Measurements from ENCODE around the gene SLC38A2.
A peak's percentile ranks its signal among the peaks of the same experiment; 100 is the strongest.
"Not testable (repeated sequence)": the region's sequence is repeated elsewhere in the genome, so short reads cannot be mapped to it uniquely, and the experiment has no call there.

Gene SLC38A2

GRCh38 chr12:46372544-46373300 is at the start of gene SLC38A2:
Gene SLC38A2, minus strand, starts transcription at chr12:46372773. Its CDS starts 1,480 bp downstream, at chr12:46371293.
- peak; percentile 86 for DNase-seq (ENCODE audit: low read depth)

GRCh38 chr12:46419675-46420074 is 47.1 kb upstream of the SLC38A2 start:
- DNase-seq (ENCODE audit: low read depth), result no peak

GRCh38 chr12:46415552-46415951 is 43.0 kb upstream of the SLC38A2 start:
- no peak for DNase-seq (ENCODE audit: low read depth)

GRCh38 chr12:46414591-46415268 is 42.2 kb upstream of the SLC38A2 start:
- DNase-seq (ENCODE audit: low read depth), result no peak

- no peak for DNase-seq (ENCODE audit: low read depth)
Measured at GRCh38 chr12:46413368-46413767, 40.8 kb upstream of the SLC38A2 start.

GRCh38 chr12:46412857-46413256 is 40.3 kb upstream of the SLC38A2 start:
- DNase-seq (ENCODE audit: low read depth), result no peak

GRCh38 chr12:46410495-46410894 is 37.9 kb upstream of the SLC38A2 start:
- no peak for DNase-seq (ENCODE audit: low read depth)

GRCh38 chr12:46409974-46410373 is 37.4 kb upstream of the SLC38A2 start:
- DNase-seq (ENCODE audit: low read depth), result no peak

- no peak for DNase-seq (ENCODE audit: low read depth)
Measured at GRCh38 chr12:46409342-46409741, 36.8 kb upstream of the SLC38A2 start.

- DNase-seq (ENCODE audit: low read depth), result no peak
Measured at GRCh38 chr12:46408441-46408840, 35.9 kb upstream of the SLC38A2 start.

GRCh38 chr12:46407361-46407760 is 34.8 kb upstream of the SLC38A2 start:
- DNase-seq (ENCODE audit: low read depth), result no peak

GRCh38 chr12:46406352-46407027 is 33.9 kb upstream of the SLC38A2 start:
- DNase-seq (ENCODE audit: low read depth), result no peak

GRCh38 chr12:46404733-46405132 is 32.2 kb upstream of the SLC38A2 start:
- DNase-seq (ENCODE audit: low read depth), result no peak

- no peak for DNase-seq (ENCODE audit: low read depth)
Measured at GRCh38 chr12:46404225-46404631, 31.7 kb upstream of the SLC38A2 start.

- no peak for DNase-seq (ENCODE audit: low read depth)
Measured at GRCh38 chr12:46403719-46404070, 31.1 kb upstream of the SLC38A2 start.

GRCh38 chr12:46402941-46403718 is 30.6 kb upstream of the SLC38A2 start:
- DNase-seq (ENCODE audit: low read depth), result no peak

- DNase-seq (ENCODE audit: low read depth), result no peak
Measured at GRCh38 chr12:46402451-46402850, 29.9 kb upstream of the SLC38A2 start.

- DNase-seq (ENCODE audit: low read depth), result no peak
Measured at GRCh38 chr12:46401662-46402061, 29.1 kb upstream of the SLC38A2 start.

- DNase-seq (ENCODE audit: low read depth), result no peak
Measured at GRCh38 chr12:46400406-46400805, 27.8 kb upstream of the SLC38A2 start.

GRCh38 chr12:46399461-46400248 is 27.1 kb upstream of the SLC38A2 start:
- not testable (repeated sequence) for DNase-seq (ENCODE audit: low read depth)

GRCh38 chr12:46396826-46397225 is 24.3 kb upstream of the SLC38A2 start:
- no peak for DNase-seq (ENCODE audit: low read depth)

Measured in fibroblast of the conjunctiva (primary cell).